ENCODE results near the gene KRTAP6-3. TPM values are rescaled to one million over a fixed set of nuclear protein-coding genes. Genes with fewer than 3 reads are reported as not detected.

Gene KRTAP6-3
- total RNA-seq, 1 experiment from 2014 or later = not detected

DNA sequence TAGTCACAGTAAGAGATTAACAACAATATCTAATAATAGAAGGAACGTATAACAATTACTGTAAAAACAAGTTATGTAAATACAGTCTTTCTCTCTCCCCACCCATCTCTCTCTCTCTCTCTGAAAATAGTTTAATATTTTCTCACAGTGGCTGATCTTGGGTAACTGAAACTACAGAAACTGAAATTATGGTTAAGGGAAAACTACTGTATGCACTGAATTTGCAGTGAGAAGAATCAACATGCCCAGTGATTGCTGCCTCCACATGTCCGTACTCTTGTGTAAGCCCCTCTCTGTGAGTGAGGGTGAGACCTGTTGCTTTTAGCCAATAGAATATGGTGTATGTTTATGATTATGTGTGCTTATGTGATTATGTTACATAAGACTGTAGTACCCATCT lies 19.9 kb downstream of the KRTAP6-3 start:
- DNase-seq (ENCODE audit: low read depth, low spot score) (no peak), ATAC-seq (no peak)
- in situ Hi-C loops (cut with HindIII; ENCODE audit: low pct_unique_long_range_greater_than_20kb, low sequenced_read_pairs) = no loop called here
- intact Hi-C loops (cut with micrococcal nuclease; ENCODE audit: unreplicated experiment) = no loop called here
- ChIA-PET CTCF (no interaction called here), POLR2A (no interaction called here)
- no peaks in the 10 kb centered on the region for H3K36me3 ChIP-seq (ENCODE audit: control insufficient read depth, insufficient read depth, low read length)
- H3K27me3 ChIP-seq (ENCODE audit: control insufficient read depth, insufficient read depth, low read length) = no peaks in the 10 kb centered on the region
- TF ChIP-seq TCF7L2 (IDR thresholded peaks at IDR 0.05; ENCODE audit: low read depth, low read length) = no peak
- TF ChIP-seq, protein P1, sequence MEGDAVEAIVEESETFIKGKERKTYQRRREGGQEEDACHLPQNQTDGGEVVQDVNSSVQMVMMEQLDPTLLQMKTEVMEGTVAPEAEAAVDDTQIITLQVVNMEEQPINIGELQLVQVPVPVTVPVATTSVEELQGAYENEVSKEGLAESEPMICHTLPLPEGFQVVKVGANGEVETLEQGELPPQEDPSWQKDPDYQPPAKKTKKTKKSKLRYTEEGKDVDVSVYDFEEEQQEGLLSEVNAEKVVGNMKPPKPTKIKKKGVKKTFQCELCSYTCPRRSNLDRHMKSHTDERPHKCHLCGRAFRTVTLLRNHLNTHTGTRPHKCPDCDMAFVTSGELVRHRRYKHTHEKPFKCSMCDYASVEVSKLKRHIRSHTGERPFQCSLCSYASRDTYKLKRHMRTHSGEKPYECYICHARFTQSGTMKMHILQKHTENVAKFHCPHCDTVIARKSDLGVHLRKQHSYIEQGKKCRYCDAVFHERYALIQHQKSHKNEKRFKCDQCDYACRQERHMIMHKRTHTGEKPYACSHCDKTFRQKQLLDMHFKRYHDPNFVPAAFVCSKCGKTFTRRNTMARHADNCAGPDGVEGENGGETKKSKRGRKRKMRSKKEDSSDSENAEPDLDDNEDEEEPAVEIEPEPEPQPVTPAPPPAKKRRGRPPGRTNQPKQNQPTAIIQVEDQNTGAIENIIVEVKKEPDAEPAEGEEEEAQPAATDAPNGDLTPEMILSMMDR (IDR thresholded peaks at IDR 0.05) = no peak
- TF ChIP-seq, protein P2, sequence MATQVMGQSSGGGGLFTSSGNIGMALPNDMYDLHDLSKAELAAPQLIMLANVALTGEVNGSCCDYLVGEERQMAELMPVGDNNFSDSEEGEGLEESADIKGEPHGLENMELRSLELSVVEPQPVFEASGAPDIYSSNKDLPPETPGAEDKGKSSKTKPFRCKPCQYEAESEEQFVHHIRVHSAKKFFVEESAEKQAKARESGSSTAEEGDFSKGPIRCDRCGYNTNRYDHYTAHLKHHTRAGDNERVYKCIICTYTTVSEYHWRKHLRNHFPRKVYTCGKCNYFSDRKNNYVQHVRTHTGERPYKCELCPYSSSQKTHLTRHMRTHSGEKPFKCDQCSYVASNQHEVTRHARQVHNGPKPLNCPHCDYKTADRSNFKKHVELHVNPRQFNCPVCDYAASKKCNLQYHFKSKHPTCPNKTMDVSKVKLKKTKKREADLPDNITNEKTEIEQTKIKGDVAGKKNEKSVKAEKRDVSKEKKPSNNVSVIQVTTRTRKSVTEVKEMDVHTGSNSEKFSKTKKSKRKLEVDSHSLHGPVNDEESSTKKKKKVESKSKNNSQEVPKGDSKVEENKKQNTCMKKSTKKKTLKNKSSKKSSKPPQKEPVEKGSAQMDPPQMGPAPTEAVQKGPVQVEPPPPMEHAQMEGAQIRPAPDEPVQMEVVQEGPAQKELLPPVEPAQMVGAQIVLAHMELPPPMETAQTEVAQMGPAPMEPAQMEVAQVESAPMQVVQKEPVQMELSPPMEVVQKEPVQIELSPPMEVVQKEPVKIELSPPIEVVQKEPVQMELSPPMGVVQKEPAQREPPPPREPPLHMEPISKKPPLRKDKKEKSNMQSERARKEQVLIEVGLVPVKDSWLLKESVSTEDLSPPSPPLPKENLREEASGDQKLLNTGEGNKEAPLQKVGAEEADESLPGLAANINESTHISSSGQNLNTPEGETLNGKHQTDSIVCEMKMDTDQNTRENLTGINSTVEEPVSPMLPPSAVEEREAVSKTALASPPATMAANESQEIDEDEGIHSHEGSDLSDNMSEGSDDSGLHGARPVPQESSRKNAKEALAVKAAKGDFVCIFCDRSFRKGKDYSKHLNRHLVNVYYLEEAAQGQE (IDR thresholded peaks at IDR 0.05; ENCODE audit: insufficient read depth in 1 of 2, low read depth in 2 of 2, low read length in 1 of 2) = no peak
- TF ChIP-seq SIN3A (IDR thresholded peaks at IDR 0.05; ENCODE audit: borderline replicate concordance, insufficient read depth, low read depth, low read length) = no peak
- TF ChIP-seq POLR2AphosphoS5 (IDR thresholded peaks at IDR 0.05; ENCODE audit: low read depth, low read length) = no peak
- H3K9me3 ChIP-seq (ENCODE audit: control insufficient read depth, insufficient read depth, low read depth, low read length) = no peaks in the 10 kb centered on the region
- H3K4me1 ChIP-seq (ENCODE audit: control insufficient read depth, insufficient read depth, low read length) = no peaks in the 10 kb centered on the region
- no peak overlapping the region for H3K4me3 ChIP-seq (ENCODE audit: low read depth in 2 of 2, low read length in 2 of 2)
- no peak overlapping the region for H3K27ac ChIP-seq (ENCODE audit: low read length)
- BruUV-seq (replicated peaks) = no TSS peak

DNA sequence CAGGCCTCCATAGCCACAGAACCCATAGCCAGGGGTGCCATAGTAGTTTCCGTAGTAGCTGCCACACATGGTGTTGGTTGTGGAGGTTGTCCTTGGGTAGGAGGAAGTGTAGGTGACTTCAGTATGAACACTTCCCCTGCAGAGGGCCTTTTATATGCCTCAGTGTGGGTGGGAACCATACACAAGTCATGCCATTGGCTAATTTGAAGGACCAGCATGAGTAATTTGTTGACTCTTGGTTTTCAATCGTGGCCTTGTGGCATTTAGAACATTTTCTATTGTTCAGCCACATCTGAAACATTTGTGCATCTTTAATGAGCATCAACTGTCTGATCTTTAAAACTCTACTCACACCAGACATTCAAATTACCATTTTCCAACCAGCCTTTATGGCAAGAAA lies 21.6 kb downstream of the KRTAP6-3 start, which contains the start of gene KRTAP6-1:
Gene KRTAP6-1 (minus strand): TSS at position 95 of the 400 bp plus-strand sequence. CDS start 26 bp downstream, at position 69.
- no peak for TF ChIP-seq SIN3A (IDR thresholded peaks at IDR 0.05; ENCODE audit: borderline replicate concordance, insufficient read depth, low read depth, low read length)
- TF ChIP-seq, protein P2 (IDR thresholded peaks at IDR 0.05; ENCODE audit: insufficient read depth in 1 of 2, low read depth in 2 of 2, low read length in 1 of 2) = no peak
- TF ChIP-seq, protein P1 (IDR thresholded peaks at IDR 0.05) = no peak
- no peak within 1 kb of the TSS for H3K27ac ChIP-seq (ENCODE audit: low read length)
- in situ Hi-C loops (cut with HindIII; ENCODE audit: low pct_unique_long_range_greater_than_20kb, low sequenced_read_pairs) (no loop called here), intact Hi-C loops (cut with micrococcal nuclease; ENCODE audit: unreplicated experiment) (no loop called here)
- H3K4me1 ChIP-seq (ENCODE audit: control insufficient read depth, insufficient read depth, low read length) = no peaks in the 10 kb centered on the region
- no peak for DNase-seq (ENCODE audit: low read depth, low spot score)
- H3K9me3 ChIP-seq (ENCODE audit: control insufficient read depth, insufficient read depth, low read depth, low read length) = no peaks in the 10 kb centered on the region
- ChIA-PET CTCF (no interaction called here), POLR2A (no interaction called here)
- H3K4me3 ChIP-seq (ENCODE audit: low read depth in 2 of 2, low read length in 2 of 2) = no peak within 1 kb of the TSS
- no peak for ATAC-seq
- no peaks in the 10 kb centered on the region for H3K36me3 ChIP-seq (ENCODE audit: control insufficient read depth, insufficient read depth, low read length)
- BruUV-seq (replicated peaks) = no TSS peak
- no peaks in the 10 kb centered on the region for H3K27me3 ChIP-seq (ENCODE audit: control insufficient read depth, insufficient read depth, low read length)

Measured in Panc1 (cell line).